Measurements from ENCODE around the gene C19orf33.

Gene C19orf33

GRCh38 chr19:38291855-38292254 lies 12.2 kb upstream of the C19orf33 start:
- H3K4me3 Mint-ChIP-seq, result no peak overlapping the region
- H3K27ac Mint-ChIP-seq, result no peak overlapping the region
- no peaks in the 10 kb centered on the region for H3K9me3 Mint-ChIP-seq
- H3K4me1 Mint-ChIP-seq, result no peaks in the 10 kb centered on the region
- ATAC-seq (no peak), DNase-seq (ENCODE audit: low spot score in 2 of 2) (no peak)
- H3K36me3 Mint-ChIP-seq, result no peaks in the 10 kb centered on the region

- ATAC-seq (no peak), DNase-seq (ENCODE audit: low spot score in 2 of 2) (no peak)
- no peaks in the 10 kb centered on the region for H3K9me3 Mint-ChIP-seq
- H3K4me1 Mint-ChIP-seq, result no peaks in the 10 kb centered on the region
- H3K4me3 Mint-ChIP-seq, result no peak overlapping the region
- H3K36me3 Mint-ChIP-seq, result no peaks in the 10 kb centered on the region
- H3K27ac Mint-ChIP-seq, result peak overlapping the region; percentile 37
Observed at GRCh38 chr19:38293281-38293680, 10.8 kb upstream of the C19orf33 start.

- Mint-ChIP-seq H3K9me3 (no peaks in the 10 kb centered on the region), H3K36me3 (no peaks in the 10 kb centered on the region), H3K27ac (no peak overlapping the region), H3K4me3 (no peak overlapping the region), H3K4me1 (no peaks in the 10 kb centered on the region)
- DNase-seq (ENCODE audit: low spot score in 2 of 2), result no peak
- ATAC-seq, result no peak
Observed at GRCh38 chr19:38294090-38294489, 10.0 kb upstream of the C19orf33 start.

- Mint-ChIP-seq H3K4me3 (no peak overlapping the region), H3K9me3 (no peaks in the 10 kb centered on the region), H3K4me1 (no peaks in the 10 kb centered on the region), H3K27ac (no peak overlapping the region), H3K36me3 (peaks cover 5% of the 10 kb centered on the region)
- ATAC-seq, result no peak
- DNase-seq (ENCODE audit: low spot score in 2 of 2), result no peak
Observed at GRCh38 chr19:38298821-38299680, 5.0 kb upstream of the C19orf33 start.

- no peak for ATAC-seq
- Mint-ChIP-seq H3K27ac (no peak overlapping the region), H3K4me1 (no peaks in the 10 kb centered on the region), H3K36me3 (peaks cover 25% of the 10 kb centered on the region), H3K9me3 (no peaks in the 10 kb centered on the region), H3K4me3 (no peak overlapping the region)
- DNase-seq (ENCODE audit: low spot score in 2 of 2), result no peak
Observed at GRCh38 chr19:38304352-38304865, 358 bp downstream of the C19orf33 start.

GRCh38 chr19:38304866-38305429 lies 897 bp downstream of the C19orf33 start:
- H3K9me3 Mint-ChIP-seq, result no peaks in the 10 kb centered on the region
- no peak for ATAC-seq
- H3K27ac Mint-ChIP-seq, result no peak overlapping the region
- no peak overlapping the region for H3K4me3 Mint-ChIP-seq
- no peak for DNase-seq (ENCODE audit: low spot score in 2 of 2)
- no peaks in the 10 kb centered on the region for H3K4me1 Mint-ChIP-seq
- peaks cover 25% of the 10 kb centered on the region for H3K36me3 Mint-ChIP-seq

- no peak overlapping the region for H3K27ac Mint-ChIP-seq
- ATAC-seq (no peak), DNase-seq (ENCODE audit: low spot score in 2 of 2) (no peak)
- H3K4me3 Mint-ChIP-seq, result no peak overlapping the region
- H3K36me3 Mint-ChIP-seq, result peaks cover 25% of the 10 kb centered on the region
- H3K9me3 Mint-ChIP-seq, result no peaks in the 10 kb centered on the region
- H3K4me1 Mint-ChIP-seq, result peaks cover 8% of the 10 kb centered on the region
Observed at GRCh38 chr19:38306236-38306635, 2.2 kb downstream of the C19orf33 start.

GRCh38 chr19:38307076-38307475 lies 3.0 kb downstream of the C19orf33 start:
- no peak for DNase-seq (ENCODE audit: low spot score in 2 of 2)
- H3K4me3 Mint-ChIP-seq, result no peak overlapping the region
- H3K27ac Mint-ChIP-seq, result no peak overlapping the region
- ATAC-seq, result no peak
- peaks cover 25% of the 10 kb centered on the region for H3K36me3 Mint-ChIP-seq
- no peaks in the 10 kb centered on the region for H3K9me3 Mint-ChIP-seq
- peaks cover 8% of the 10 kb centered on the region for H3K4me1 Mint-ChIP-seq

- no peak overlapping the region for H3K4me3 Mint-ChIP-seq
- ATAC-seq (no peak), DNase-seq (ENCODE audit: low spot score in 2 of 2) (no peak)
- no peak overlapping the region for H3K27ac Mint-ChIP-seq
- H3K36me3 Mint-ChIP-seq, result peaks cover 24% of the 10 kb centered on the region
- peaks cover 8% of the 10 kb centered on the region for H3K4me1 Mint-ChIP-seq
- H3K9me3 Mint-ChIP-seq, result no peaks in the 10 kb centered on the region
Observed at GRCh38 chr19:38307597-38307996, 3.5 kb downstream of the C19orf33 start.

- Mint-ChIP-seq H3K9me3 (no peaks in the 10 kb centered on the region), H3K4me3 (no peak overlapping the region), H3K36me3 (peaks cover 20% of the 10 kb centered on the region), H3K4me1 (peaks cover 8% of the 10 kb centered on the region), H3K27ac (no peak overlapping the region)
- DNase-seq (ENCODE audit: low spot score in 2 of 2) (no peak), ATAC-seq (no peak)
Observed at GRCh38 chr19:38308006-38308766, 4.1 kb downstream of the C19orf33 start.

GRCh38 chr19:38308926-38309614 lies 5.0 kb downstream of the C19orf33 start:
- H3K9me3 Mint-ChIP-seq, result no peaks in the 10 kb centered on the region

GRCh38 chr19:38309615-38310278 lies 5.7 kb downstream of the C19orf33 start:
- no peak overlapping the region for H3K4me3 Mint-ChIP-seq
- no peaks in the 10 kb centered on the region for H3K9me3 Mint-ChIP-seq
- DNase-seq (ENCODE audit: low spot score in 2 of 2) (no peak), ATAC-seq (no peak)
- peaks cover 14% of the 10 kb centered on the region for H3K4me1 Mint-ChIP-seq
- no peak overlapping the region for H3K27ac Mint-ChIP-seq
- peaks cover 20% of the 10 kb centered on the region for H3K36me3 Mint-ChIP-seq

More at GRCh38 chr19:38308926-38309614, 5.0 kb downstream of the C19orf33 start:
- Mint-ChIP-seq H3K4me3 (no peak overlapping the region), H3K4me1 (peaks cover 14% of the 10 kb centered on the region), H3K36me3 (peaks cover 20% of the 10 kb centered on the region), H3K27ac (no peak overlapping the region)
- ATAC-seq, result no peak
- DNase-seq (ENCODE audit: low spot score in 2 of 2), result no peak

GRCh38 chr19:38310279-38310670 lies 6.2 kb downstream of the C19orf33 start:
- Mint-ChIP-seq H3K27ac (peak overlapping the region; percentile 17), H3K4me1 (peaks cover 14% of the 10 kb centered on the region), H3K4me3 (no peak overlapping the region), H3K36me3 (peaks cover 26% of the 10 kb centered on the region), H3K9me3 (no peaks in the 10 kb centered on the region)
- ATAC-seq, result no peak
- no peak for DNase-seq (ENCODE audit: low spot score in 2 of 2)

- DNase-seq (ENCODE audit: low spot score in 2 of 2) (no peak), ATAC-seq (no peak)
- Mint-ChIP-seq H3K4me1 (peaks cover 14% of the 10 kb centered on the region), H3K27ac (peak overlapping the region; percentile 17), H3K36me3 (peaks cover 27% of the 10 kb centered on the region), H3K4me3 (no peak overlapping the region), H3K9me3 (no peaks in the 10 kb centered on the region)
Observed at GRCh38 chr19:38310986-38311385, 6.9 kb downstream of the C19orf33 start.
